ENCODE results near the gene TGFBR2.

GRCh38 chr3:30619318-30619717 is 12.9 kb downstream of the TGFBR2 start:
- no peak for TF ChIP-seq CTCF (IDR thresholded peaks at IDR 0.05)
- TF ChIP-seq POLR2A (IDR thresholded peaks at IDR 0.05) = no peak
- no peak for TF ChIP-seq POLR2AphosphoS5 (IDR thresholded peaks at IDR 0.05)
